ENCODE measurements around the gene VEGFA.

The VEGFA gene

GRCh38 chr6:43780941-43781928 is 11.2 kb downstream of the VEGFA start:
- TF ChIP-seq POLR2AphosphoS5 (IDR thresholded peaks at IDR 0.05; ENCODE audit: borderline replicate concordance, low read depth, low read length) (no peak), EZH2 (IDR thresholded peaks at IDR 0.05) (no peak), FOXP2 (optimal IDR thresholded peaks at IDR 0.05; ENCODE audit: control extremely low read depth, extremely low read length, insufficient read depth) (no peak)
- Histone ChIP-seq H3K27ac (no peak overlapping the region), H3K9ac (ENCODE audit: insufficient read length) (no peak overlapping the region), H3K9me3 (ENCODE audit: low read depth, low read length) (no peaks in the 10 kb centered on the region), H3K36me3 (ENCODE audit: insufficient read depth, low read length) (peaks cover 92% of the 10 kb centered on the region), H3K4me3 (no peak overlapping the region)
- no peak for DNase-seq (ENCODE audit: low read depth, low spot score)

- Histone ChIP-seq H3K4me3 (no peak overlapping the region), H3K9ac (ENCODE audit: insufficient read length) (no peak overlapping the region), H3K9me3 (ENCODE audit: low read depth, low read length) (no peaks in the 10 kb centered on the region), H3K27ac (no peak overlapping the region), H3K36me3 (ENCODE audit: insufficient read depth, low read length) (peaks cover 83% of the 10 kb centered on the region)
- no peak for TF ChIP-seq EZH2 (IDR thresholded peaks at IDR 0.05)
- TF ChIP-seq FOXP2 (optimal IDR thresholded peaks at IDR 0.05; ENCODE audit: control extremely low read depth, extremely low read length, insufficient read depth), result no peak
- no peak for TF ChIP-seq POLR2AphosphoS5 (IDR thresholded peaks at IDR 0.05; ENCODE audit: borderline replicate concordance, low read depth, low read length)
- no peak for DNase-seq (ENCODE audit: low read depth, low spot score)
These were observed 12.1 kb downstream of the VEGFA start for GRCh38 chr6:43781941-43782704.

GRCh38 chr6:43782764-43783513 is 12.9 kb downstream of the VEGFA start:
- no peaks in the 10 kb centered on the region for H3K9me3 ChIP-seq (ENCODE audit: low read depth, low read length)
- no peak overlapping the region for H3K9ac ChIP-seq (ENCODE audit: insufficient read length)
- H3K4me3 ChIP-seq, result no peak overlapping the region
- TF ChIP-seq POLR2AphosphoS5 (IDR thresholded peaks at IDR 0.05; ENCODE audit: borderline replicate concordance, low read depth, low read length), result no peak
- TF ChIP-seq EZH2 (IDR thresholded peaks at IDR 0.05), result no peak
- no peak for TF ChIP-seq FOXP2 (optimal IDR thresholded peaks at IDR 0.05; ENCODE audit: control extremely low read depth, extremely low read length, insufficient read depth)
- H3K36me3 ChIP-seq (ENCODE audit: insufficient read depth, low read length), result peaks cover 75% of the 10 kb centered on the region
- no peak for DNase-seq (ENCODE audit: low read depth, low spot score)
- no peak overlapping the region; the same call in 1 of the 2 replicates for H3K27ac ChIP-seq

GRCh38 chr6:43784049-43784855 is 14.2 kb downstream of the VEGFA start:
- no peak overlapping the region for H3K27ac ChIP-seq
- H3K36me3 ChIP-seq (ENCODE audit: insufficient read depth, low read length), result peaks cover 62% of the 10 kb centered on the region
- DNase-seq (ENCODE audit: low read depth, low spot score), result no peak
- H3K9me3 ChIP-seq (ENCODE audit: low read depth, low read length), result no peaks in the 10 kb centered on the region
- H3K4me3 ChIP-seq, result no peak overlapping the region
- no peak for TF ChIP-seq FOXP2 (optimal IDR thresholded peaks at IDR 0.05; ENCODE audit: control extremely low read depth, extremely low read length, insufficient read depth)
- TF ChIP-seq EZH2 (IDR thresholded peaks at IDR 0.05), result no peak
- TF ChIP-seq POLR2AphosphoS5 (IDR thresholded peaks at IDR 0.05; ENCODE audit: borderline replicate concordance, low read depth, low read length), result no peak
- no peak overlapping the region for H3K9ac ChIP-seq (ENCODE audit: insufficient read length)

GRCh38 chr6:43785220-43785752 is 15.3 kb downstream of the VEGFA start:
- Histone ChIP-seq H3K9me3 (ENCODE audit: low read depth, low read length) (no peaks in the 10 kb centered on the region), H3K27ac (no peak overlapping the region), H3K4me3 (no peak overlapping the region), H3K9ac (ENCODE audit: insufficient read length) (no peak overlapping the region), H3K36me3 (ENCODE audit: insufficient read depth, low read length) (peaks cover 51% of the 10 kb centered on the region)
- no peak for DNase-seq (ENCODE audit: low read depth, low spot score)
- TF ChIP-seq EZH2 (IDR thresholded peaks at IDR 0.05) (no peak), FOXP2 (optimal IDR thresholded peaks at IDR 0.05; ENCODE audit: control extremely low read depth, extremely low read length, insufficient read depth) (no peak), POLR2AphosphoS5 (IDR thresholded peaks at IDR 0.05; ENCODE audit: borderline replicate concordance, low read depth, low read length) (no peak; the same call in 1 of the 2 replicates)

GRCh38 chr6:43785904-43786303 is 15.9 kb downstream of the VEGFA start:
- H3K36me3 ChIP-seq (ENCODE audit: insufficient read depth, low read length), result peaks cover 45% of the 10 kb centered on the region
- no peak overlapping the region for H3K4me3 ChIP-seq
- DNase-seq (ENCODE audit: low read depth, low spot score), result no peak

More at GRCh38 chr6:43785904-43786303, 15.9 kb downstream of the VEGFA start:
- H3K27ac ChIP-seq, result no peak overlapping the region
- H3K9ac ChIP-seq (ENCODE audit: insufficient read length), result no peak overlapping the region
- H3K9me3 ChIP-seq (ENCODE audit: low read depth, low read length), result no peaks in the 10 kb centered on the region
- TF ChIP-seq EZH2 (IDR thresholded peaks at IDR 0.05) (no peak), POLR2AphosphoS5 (IDR thresholded peaks at IDR 0.05; ENCODE audit: borderline replicate concordance, low read depth, low read length) (no peak), FOXP2 (optimal IDR thresholded peaks at IDR 0.05; ENCODE audit: control extremely low read depth, extremely low read length, insufficient read depth) (no peak)

All from SK-N-MC (cell line).